ENCODE results near the gene PLEKHG3.

Gene PLEKHG3

GRCh38 chr14:64706593-64707193, 2.5 kb downstream of the PLEKHG3 start:
- DNase-seq (ENCODE audit: low read depth in 2 of 2), result no peak

DNA sequence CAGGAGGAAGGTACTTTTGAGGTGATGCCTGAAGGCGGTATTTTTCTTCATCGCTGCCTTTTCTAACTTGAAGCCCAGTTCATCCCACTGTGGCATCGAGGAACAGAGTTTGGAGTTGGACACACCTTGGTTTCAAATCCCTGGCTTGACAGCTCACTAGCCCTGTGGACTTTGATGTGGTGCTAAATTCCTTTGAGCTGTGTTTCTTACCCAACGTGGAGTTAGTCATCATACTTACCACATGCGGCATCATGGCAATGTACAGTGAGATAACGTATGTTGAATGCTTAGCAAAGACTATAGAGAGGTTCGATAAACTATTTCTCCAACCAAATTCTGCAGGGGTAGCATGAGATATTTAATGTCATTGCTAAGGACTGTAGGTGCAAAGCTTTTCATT, 3.4 kb downstream of the PLEKHG3 start:
- DNase-seq (ENCODE audit: low read depth in 2 of 2), result no peak

DNA sequence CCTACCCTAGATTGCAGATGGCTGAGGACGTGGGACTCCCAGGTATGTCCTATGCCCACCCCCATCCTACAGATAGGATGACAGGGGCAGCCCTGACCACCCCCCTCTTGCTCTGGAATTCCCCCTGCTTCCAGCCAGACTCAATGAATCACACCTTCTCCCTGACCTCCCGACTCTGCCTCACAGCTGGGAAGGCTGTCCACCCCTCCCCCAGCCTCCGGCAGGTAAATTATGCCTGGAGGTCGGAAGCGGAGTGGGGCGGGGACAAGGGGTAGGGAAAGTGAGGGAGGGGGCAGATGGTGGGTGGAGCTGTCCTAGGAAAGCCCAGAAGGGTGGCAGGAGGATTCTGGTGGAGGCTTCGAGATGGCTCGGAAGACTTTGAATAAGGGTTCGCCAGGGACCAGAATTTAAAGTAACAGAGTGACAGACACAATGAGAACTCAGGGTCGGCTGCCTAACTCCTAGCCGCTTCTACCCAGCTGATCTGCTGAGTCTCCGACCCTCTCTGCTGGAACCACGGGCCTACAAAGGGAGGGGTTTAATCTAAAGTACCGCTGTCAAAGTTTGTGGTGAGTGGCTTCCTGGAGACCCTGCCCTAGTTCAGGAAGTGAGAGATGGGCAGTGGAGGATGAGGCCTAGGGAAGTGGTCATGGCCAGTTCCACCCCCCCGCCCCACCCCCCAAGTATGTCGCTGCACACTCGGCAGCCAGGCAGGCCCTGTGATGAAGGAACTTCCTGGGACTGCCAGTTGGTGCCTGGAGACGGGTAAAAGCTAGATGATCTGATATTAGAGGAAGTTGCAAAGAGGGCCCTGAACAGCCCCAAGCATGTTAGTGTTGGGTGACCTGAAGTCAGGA, 4.2 kb downstream of the PLEKHG3 start:
- DNase-seq (ENCODE audit: low read depth in 2 of 2), result no peak

DNA sequence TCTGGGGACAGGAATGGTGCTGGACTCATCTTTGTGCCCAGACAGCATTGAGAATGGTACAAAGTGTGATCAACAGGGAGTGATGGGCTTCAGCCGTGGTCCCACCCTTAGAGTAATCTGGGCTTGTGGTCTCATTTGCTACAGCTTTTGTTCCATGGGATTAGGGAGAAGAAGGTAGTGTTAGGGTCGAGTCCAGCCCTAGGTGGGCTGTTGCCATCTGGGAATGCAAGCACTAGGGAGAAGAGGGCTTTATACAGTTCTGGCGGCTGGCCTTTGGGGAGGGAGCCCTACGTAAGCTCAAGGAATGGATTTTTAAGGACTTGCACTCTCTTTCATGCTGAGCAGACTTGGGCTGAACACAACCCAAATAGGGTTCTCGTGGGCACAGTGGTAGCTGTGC, 4.9 kb downstream of the PLEKHG3 start:
- DNase-seq (ENCODE audit: low read depth in 2 of 2), result no peak

GRCh38 chr14:64711039-64711438, 6.8 kb downstream of the PLEKHG3 start:
- DNase-seq (ENCODE audit: low read depth in 2 of 2), result no peak

DNA sequence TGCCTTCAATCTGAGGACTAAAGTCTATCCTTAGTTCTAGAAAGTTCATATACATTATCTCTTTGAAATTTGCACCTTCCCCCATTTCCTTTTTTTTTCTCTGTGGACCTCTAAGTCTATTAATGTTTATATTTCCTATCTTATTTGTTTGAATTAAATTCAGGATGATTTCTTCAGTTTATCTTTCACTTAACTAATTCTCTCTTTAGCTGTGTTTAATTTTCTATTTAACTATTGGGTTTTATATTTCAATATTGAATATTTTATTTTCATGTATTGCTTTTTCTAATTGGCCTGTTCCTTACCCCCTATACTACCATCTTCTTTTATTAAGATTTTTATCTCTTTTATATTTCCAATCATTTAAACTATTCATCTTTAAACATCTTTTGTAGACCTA, 9.5 kb downstream of the PLEKHG3 start:
- no peak for DNase-seq (ENCODE audit: low read depth in 2 of 2)

DNA sequence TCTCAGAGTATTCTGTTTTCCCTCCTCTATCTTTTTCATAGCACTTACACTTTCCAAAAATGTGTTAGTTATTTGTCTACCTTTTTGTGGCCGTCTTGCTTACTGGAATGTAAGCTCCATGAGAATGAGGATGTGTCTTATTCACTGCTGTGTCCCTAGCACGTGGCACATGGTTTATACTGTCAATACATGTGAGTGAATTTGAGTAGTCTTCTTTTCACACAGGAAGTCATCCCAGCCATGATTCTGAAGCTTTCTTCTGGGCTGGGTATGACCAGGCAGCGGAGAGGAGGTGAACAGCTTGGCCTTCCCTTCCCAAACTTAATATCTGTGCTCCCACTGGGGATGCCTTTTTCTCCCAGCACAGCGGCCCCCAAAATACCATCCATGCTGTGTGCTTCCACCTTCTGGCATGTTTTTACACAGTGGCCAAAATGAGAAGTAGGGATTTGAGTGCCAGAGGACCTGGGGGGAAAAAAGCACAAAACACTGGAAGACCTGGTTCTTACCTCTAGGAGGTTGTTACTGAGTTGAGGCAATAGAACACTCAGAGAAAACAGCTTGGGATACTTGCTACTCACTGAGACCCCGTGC, 10.3 kb downstream of the PLEKHG3 start:
- DNase-seq (ENCODE audit: low read depth in 2 of 2), result no peak

DNA sequence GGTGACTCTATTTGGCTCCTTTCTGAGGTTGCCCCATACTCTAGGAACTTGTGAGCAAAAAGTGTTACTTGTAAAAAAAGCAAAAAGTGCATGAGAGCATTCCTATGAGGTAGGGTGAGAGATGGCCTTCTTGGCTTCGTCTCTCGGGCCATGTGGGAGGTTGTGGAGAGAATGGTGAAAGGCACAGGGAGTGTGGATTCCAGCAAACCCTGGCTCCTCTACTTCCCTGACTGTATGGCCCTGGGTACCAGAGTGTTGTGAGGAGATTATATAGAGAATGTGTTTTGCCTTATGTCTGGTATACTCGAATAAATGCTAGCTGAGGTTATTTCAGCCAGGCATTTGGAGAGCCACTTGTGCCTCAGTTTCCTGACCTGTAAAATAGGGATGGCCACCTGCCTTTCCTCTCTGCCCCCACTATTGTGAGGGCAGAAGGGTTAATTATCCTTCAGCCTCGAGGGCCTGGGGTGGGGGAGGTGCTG, 11.0 kb downstream of the PLEKHG3 start:
- no peak for DNase-seq (ENCODE audit: low read depth in 2 of 2)

- DNase-seq (ENCODE audit: low read depth in 2 of 2), result no peak
Observed at GRCh38 chr14:64715628-64716412, 11.6 kb downstream of the PLEKHG3 start.

DNA sequence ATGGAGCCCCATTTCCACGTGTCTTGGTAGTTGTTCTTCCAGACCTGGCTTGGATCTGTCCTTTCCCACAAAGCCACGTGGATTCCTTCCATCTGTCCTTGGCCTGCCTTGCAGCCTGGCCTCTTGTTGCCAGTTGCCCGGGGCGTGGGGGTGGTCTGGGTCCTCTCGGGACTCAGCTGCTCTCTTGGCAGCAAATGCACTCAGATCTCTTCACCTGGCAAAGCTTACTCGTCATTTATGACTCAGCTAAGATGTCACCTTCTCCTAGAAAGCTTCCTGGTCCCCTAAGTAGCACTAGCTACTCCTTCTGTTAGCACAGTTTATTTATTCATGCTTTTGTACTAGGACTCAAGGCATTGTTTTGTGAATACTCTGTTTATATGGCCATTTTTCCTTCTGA, 13.6 kb downstream of the PLEKHG3 start:
- no peak for DNase-seq (ENCODE audit: low read depth in 2 of 2)

GRCh38 chr14:64718762-64719161, 14.5 kb downstream of the PLEKHG3 start:
- no peak for DNase-seq (ENCODE audit: low read depth in 2 of 2)

- DNase-seq (ENCODE audit: low read depth in 2 of 2), result no peak
Observed at GRCh38 chr14:64719601-64720000, 15.4 kb downstream of the PLEKHG3 start.

GRCh38 chr14:64720131-64720576, 15.9 kb downstream of the PLEKHG3 start:
- DNase-seq (ENCODE audit: low read depth in 2 of 2), result no peak

DNA sequence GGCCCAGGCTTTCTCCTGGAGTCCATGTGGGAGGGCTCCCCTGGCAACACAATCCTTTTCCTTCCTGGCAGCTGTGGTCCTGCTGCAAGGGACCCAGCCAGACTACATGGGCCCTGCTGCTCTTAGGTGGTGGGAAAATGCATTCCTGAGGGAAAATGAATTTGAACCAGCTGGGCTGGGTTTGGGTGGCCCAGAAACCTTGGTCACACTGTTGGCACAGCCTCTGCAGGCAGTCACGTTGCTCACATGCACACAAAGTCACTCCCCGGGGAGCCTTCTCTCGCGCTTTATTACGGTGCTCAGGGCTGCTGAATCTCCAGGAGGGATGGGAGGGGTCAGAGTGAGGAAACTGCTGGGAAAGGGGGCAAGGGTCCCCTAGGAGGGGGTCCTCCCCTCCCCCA, 17.2 kb downstream of the PLEKHG3 start:
- DNase-seq (ENCODE audit: low read depth in 2 of 2), result no peak

GRCh38 chr14:64721899-64722298, 17.7 kb downstream of the PLEKHG3 start:
- no peak for DNase-seq (ENCODE audit: low read depth in 2 of 2)

DNA sequence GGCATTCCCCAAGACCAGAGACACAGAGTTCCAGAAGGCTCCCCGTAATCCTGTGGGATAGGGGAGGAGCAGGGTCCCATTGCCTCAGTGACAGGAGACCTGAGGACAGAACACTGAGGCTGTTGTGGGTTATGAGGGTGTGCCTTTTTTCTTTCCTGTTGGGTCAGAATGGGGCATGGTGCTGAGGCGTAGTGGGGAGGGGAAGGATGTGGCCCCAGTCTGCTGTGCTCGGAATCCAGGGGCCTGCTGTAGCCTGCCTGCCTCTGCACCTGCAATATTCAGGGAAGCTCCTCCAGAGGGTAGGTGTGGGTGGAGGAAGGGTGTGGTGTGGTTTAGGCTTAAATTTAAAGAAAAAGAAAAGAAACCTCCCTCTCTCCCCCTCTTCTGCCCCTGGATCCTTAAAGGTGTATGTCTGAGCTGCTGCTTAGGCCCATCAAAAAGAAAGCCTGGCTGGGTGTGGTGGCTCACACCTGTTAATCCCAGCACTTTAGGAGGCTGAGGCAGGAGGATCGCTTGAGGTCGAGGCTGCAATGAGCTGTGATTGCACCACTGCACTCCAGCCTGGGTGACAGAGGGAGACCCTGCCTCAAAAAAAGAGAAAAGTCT, 18.7 kb downstream of the PLEKHG3 start:
- no peak for DNase-seq (ENCODE audit: low read depth in 2 of 2)

DNA sequence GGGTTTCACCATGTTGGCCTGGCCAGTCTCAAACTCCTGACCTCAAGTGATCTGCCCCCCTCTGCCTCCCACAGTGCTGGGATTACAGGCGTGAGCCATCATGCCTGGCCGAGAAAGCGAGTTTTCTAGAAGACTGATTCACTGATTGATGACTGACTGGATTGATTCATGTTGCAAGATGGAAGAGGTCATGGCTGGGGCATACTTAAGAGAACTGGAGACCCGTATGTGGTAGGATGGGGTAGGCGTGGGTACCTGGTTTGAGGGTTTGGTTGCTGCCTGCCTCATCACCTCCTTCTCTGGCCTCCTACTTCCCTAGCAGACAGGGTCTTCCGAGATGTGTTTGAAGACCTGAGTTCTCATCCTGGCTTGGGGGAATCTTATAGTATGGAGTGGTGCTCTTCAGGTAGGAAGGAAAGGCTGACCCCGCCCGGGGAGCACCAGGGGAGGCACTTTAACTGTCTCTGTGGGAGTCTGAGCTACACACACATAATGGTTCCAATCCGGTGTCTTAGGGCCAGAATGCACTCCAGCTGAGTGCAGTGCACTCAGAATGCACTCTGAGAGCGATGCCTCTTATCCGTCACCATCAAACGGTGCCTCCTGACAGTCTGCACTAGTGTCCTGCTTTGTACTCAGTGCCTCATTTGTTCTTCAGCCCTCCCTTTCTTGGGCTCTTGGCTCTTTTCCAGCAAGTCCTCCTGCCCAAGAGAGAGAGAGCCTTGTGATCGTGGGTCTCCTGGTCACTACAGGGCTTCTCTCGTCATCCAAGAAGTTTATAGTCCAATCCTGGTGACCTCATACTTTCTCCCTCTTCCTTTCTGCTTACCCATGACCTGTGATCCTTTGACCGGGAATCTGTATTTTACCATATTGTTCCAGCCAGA, 19.7 kb downstream of the PLEKHG3 start:
- no peak for DNase-seq (ENCODE audit: low read depth in 2 of 2)

GRCh38 chr14:64724578-64724930, 20.3 kb downstream of the PLEKHG3 start:
- DNase-seq (ENCODE audit: low read depth in 2 of 2), result no peak

- DNase-seq (ENCODE audit: low read depth in 2 of 2), result no peak
Observed at GRCh38 chr14:64725261-64725815, 21.1 kb downstream of the PLEKHG3 start.

DNA sequence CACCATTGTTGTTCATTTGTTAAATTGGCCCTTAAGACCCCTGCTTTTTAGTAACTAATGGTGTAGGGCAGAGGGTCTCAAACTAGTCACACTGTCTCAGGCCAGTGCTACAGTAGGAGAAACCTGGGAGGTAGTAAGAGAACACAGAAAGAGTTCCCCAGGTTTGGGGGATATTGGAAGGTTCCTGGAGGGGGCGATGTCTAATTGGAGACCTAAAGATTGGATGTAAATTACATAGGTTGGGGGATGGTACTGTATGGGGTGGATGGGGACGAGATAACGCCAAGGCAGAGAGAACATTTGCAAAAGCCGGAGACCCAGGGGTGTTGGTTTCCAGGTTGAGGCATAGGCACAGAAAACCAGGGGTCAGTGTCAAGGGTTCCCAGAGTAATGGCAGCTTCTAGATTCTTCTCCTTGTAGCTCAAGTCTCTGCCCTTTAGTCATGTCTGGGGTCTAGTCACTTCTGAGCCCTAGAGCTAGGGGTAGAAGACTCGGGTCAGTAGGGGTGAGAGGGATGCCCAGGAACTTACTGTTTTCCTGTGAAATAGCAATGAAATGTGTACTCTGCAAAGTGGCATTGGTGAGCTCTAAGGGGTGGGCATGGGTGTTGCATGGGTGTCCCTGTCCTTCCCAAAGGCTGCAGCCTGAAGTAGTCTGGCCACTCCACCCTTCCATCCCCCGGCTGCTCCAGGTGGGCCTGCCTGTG, 21.8 kb downstream of the PLEKHG3 start:
- no peak for DNase-seq (ENCODE audit: low read depth in 2 of 2)

Data from stimulated activated CD4-positive, alpha-beta T cell treated with anti-CD3 and anti-CD28 coated beads, Interleukin-4, amount 100 ng/mL, for 48 hours (primary cell).